ENCODE data around the gene COL1A2. TPM values are rescaled to one million over a fixed set of nuclear protein-coding genes. Genes with fewer than 3 reads are reported as not detected.

Gene COL1A2
- total RNA-seq, 2 experiments from 2014 or later = 0.23 to 0.47 TPM

DNA sequence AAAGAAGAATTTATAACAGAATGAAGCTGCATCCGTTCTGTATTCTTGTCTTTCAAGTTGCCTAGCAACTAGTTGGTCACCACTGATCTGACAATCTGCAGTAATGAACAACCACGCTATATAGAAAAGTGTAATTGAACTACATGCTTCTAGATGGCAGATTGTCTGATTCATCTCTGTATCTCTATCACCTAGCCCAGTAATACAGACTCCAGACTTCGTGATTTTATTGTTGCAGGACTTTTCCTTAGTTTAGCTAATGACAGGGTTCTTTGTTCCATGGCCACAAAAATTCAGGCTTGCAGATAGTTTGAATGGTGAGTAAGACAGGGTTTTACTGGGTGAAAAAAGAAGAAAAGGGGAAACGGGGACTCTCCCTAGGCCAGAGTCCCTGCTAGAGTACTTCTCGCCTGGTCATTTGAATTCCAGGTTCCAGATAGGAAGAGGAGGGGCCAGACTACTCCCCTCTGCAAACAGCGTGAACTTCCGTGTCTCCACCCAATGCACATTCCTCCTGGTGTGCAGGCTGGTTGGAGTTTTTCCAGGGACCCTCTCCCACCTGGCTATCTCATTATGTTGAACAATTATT is 45.9 kb downstream of the COL1A2 start:
- Mint-ChIP-seq H3K9me3 (no peaks in the 10 kb centered on the region), H3K27ac (no peak overlapping the region), H3K4me3 (no peak overlapping the region), H3K36me3 (no peaks in the 10 kb centered on the region), H3K4me1 (peaks cover 2% of the 10 kb centered on the region), H3K27me3 (peaks cover 29% of the 10 kb centered on the region)
- ATAC-seq (ENCODE audit: low read depth) (no peak), DNase-seq (no peak)
- POLR2A ChIA-PET = no interaction called here

DNA sequence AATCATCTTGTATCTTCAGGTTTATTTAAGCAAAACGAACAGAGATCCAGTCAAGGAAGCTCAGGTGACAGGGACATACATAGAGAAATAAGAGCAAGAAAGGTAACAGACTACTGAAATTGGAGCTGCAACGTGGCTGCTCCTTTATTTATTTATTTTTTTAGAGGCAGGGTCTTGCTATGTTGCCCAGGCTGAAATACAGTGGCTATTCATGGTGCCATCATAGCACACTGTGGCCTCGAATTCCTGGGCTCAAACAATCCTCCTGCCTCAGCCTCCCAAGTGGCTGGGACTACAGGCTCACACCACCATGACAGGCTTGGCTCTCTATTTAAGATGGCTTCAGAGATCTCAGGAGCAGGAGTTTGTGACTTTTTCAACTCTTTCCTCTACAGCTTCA is 46.4 kb downstream of the COL1A2 start:
- no peak overlapping the region for H3K27ac Mint-ChIP-seq

DNA sequence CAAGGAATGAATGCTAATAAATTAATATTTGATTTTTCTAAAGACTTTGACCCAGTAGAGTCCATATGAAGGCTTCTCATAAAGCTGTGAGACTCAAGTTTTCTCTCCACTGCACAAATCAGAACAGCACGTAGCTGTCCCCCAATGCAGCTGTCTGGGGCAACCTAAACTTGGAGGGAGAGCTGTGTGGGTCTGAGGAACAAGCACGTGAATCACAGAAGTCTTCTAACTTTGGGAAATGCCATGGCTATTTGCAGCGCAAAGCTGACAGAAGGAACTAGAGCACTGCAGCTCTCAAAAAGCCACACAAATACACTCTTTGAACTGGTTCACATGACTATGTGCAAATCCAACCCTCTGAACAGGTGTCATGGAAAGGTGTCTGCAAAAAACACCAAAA is 47.9 kb downstream of the COL1A2 start:
- no peaks in the 10 kb centered on the region for H3K9me3 Mint-ChIP-seq
- peaks cover 21% of the 10 kb centered on the region for H3K27me3 Mint-ChIP-seq
- no peaks in the 10 kb centered on the region for H3K36me3 Mint-ChIP-seq
- DNase-seq (no peak), ATAC-seq (ENCODE audit: low read depth) (no peak)
- H3K4me3 Mint-ChIP-seq = no peak overlapping the region
- H3K27ac Mint-ChIP-seq = no peak overlapping the region
- no peaks in the 10 kb centered on the region for H3K4me1 Mint-ChIP-seq
- POLR2A ChIA-PET = no interaction called here

More for the DNA sequence above, 46.4 kb downstream of the COL1A2 start:
- Mint-ChIP-seq H3K36me3 (no peaks in the 10 kb centered on the region), H3K4me1 (peaks cover 2% of the 10 kb centered on the region), H3K27me3 (peaks cover 29% of the 10 kb centered on the region), H3K9me3 (no peaks in the 10 kb centered on the region), H3K4me3 (no peak overlapping the region)
- ATAC-seq (ENCODE audit: low read depth) (no peak), DNase-seq (no peak)
- POLR2A ChIA-PET = no interaction called here

DNA sequence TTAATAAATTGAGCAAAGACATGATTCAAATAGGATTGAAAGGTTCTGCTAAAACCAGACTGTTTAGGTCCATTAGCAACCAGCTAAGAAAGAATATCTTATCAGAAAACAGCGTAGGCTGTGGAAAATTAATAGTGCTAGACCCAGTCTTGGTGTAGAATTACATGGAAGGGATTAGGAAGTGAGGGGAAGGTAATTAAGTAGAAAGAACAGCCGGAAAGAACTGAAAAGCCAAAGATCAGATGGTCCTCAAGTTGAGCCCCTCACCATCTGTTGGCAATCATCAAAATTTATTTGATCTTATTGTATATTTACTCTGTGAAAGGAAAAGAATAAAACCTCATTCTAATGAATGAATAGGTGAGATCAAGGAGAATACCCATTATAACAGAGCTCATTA is 50.1 kb downstream of the COL1A2 start:
- H3K36me3 Mint-ChIP-seq = no peaks in the 10 kb centered on the region
- POLR2A ChIA-PET = no interaction called here
- H3K4me3 Mint-ChIP-seq = no peak overlapping the region
- H3K27me3 Mint-ChIP-seq = peaks cover 11% of the 10 kb centered on the region
- H3K9me3 Mint-ChIP-seq = no peaks in the 10 kb centered on the region
- DNase-seq (no peak), ATAC-seq (ENCODE audit: low read depth) (no peak)
- H3K27ac Mint-ChIP-seq = no peak overlapping the region
- no peaks in the 10 kb centered on the region for H3K4me1 Mint-ChIP-seq

DNA sequence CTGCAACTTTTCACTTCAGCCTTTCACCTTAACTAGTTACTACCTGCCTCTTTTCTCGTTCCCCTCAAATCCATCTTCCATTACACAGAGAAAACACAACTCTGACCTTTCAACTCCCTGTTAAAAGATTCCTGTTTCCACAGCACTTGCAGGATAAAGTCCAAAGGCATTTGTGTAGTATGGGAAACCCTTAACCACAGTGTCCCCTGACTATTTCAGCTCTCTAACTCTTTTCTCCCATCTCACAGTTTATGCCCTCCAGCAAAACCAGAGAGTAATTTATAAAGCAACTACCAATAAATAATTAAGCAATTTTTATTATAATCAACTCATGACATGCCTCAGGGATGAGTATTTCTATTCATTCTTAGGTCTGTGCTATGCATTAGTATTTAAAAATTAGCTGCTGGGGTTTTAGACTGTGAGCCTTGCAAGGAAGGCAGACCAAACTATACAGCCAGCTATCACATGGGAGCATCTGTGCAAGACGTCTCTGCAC is 51.0 kb downstream of the COL1A2 start:
- Mint-ChIP-seq H3K27me3 (peaks cover 16% of the 10 kb centered on the region), H3K4me1 (no peaks in the 10 kb centered on the region), H3K9me3 (no peaks in the 10 kb centered on the region), H3K4me3 (no peak overlapping the region), H3K27ac (no peak overlapping the region), H3K36me3 (no peaks in the 10 kb centered on the region)
- POLR2A ChIA-PET = no interaction called here
- ATAC-seq (ENCODE audit: low read depth) (no peak), DNase-seq (no peak)

- no peak for DNase-seq
- POLR2A ChIA-PET = no interaction called here
- no peak overlapping the region for H3K27ac Mint-ChIP-seq
Observed at GRCh38 chr7:94446308-94446707, 51.6 kb downstream of the COL1A2 start.

GRCh38 chr7:94449151-94449725 is 54.5 kb downstream of the COL1A2 start:
- Mint-ChIP-seq H3K4me1 (no peaks in the 10 kb centered on the region), H3K9me3 (no peaks in the 10 kb centered on the region), H3K36me3 (no peaks in the 10 kb centered on the region), H3K27ac (no peak overlapping the region), H3K27me3 (peaks cover 14% of the 10 kb centered on the region), H3K4me3 (no peak overlapping the region)
- ATAC-seq (ENCODE audit: low read depth) = no peak
- POLR2A ChIA-PET = interaction anchor here (0.7 to 1.1 kb wide), 2 partner anchors 1028 to 1546 kb away, joined by 4 to 5 read pairs; no protein-coding TSS in a partner anchor
- no peak for DNase-seq

More at GRCh38 chr7:94446308-94446707, 51.6 kb downstream of the COL1A2 start:
- Mint-ChIP-seq H3K4me3 (no peak overlapping the region), H3K36me3 (no peaks in the 10 kb centered on the region), H3K4me1 (no peaks in the 10 kb centered on the region), H3K9me3 (no peaks in the 10 kb centered on the region), H3K27me3 (peaks cover 17% of the 10 kb centered on the region)
- ATAC-seq (ENCODE audit: low read depth) = no peak

GRCh38 chr7:94450044-94450697 is 55.5 kb downstream of the COL1A2 start:
- no peaks in the 10 kb centered on the region for H3K36me3 Mint-ChIP-seq
- no peak for DNase-seq
- H3K4me1 Mint-ChIP-seq = no peaks in the 10 kb centered on the region
- no peak for ATAC-seq (ENCODE audit: low read depth)
- H3K4me3 Mint-ChIP-seq = no peak overlapping the region
- POLR2A ChIA-PET = no interaction called here
- no peak overlapping the region for H3K27ac Mint-ChIP-seq
- H3K27me3 Mint-ChIP-seq = peaks cover 13% of the 10 kb centered on the region
- H3K9me3 Mint-ChIP-seq = no peaks in the 10 kb centered on the region

- ATAC-seq (ENCODE audit: low read depth) (no peak), DNase-seq (no peak)
- Mint-ChIP-seq H3K4me1 (no peaks in the 10 kb centered on the region), H3K9me3 (no peaks in the 10 kb centered on the region), H3K27me3 (peaks cover 8% of the 10 kb centered on the region), H3K27ac (no peak overlapping the region), H3K36me3 (no peaks in the 10 kb centered on the region), H3K4me3 (no peak overlapping the region)
- POLR2A ChIA-PET = no interaction called here
Observed at GRCh38 chr7:94451187-94451586, 56.5 kb downstream of the COL1A2 start.

DNA sequence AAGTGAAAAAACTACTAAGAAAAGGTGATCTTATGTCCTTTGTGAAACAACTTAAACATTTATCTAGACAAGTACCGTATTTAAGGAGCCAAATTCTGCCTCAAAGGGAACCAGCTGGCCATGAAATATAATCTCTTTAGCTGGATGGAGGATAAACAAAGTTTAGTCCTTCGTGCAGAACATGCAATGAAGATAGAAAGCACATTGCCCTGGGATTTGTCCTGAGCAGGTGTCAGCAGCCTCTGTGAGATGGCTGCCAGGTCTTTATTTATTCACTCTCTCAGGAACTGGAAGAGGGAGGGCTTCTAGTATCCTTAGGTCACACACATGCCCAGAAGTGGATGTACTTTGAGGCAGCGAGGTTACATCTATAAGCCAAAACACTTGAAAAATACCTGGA is 57.5 kb downstream of the COL1A2 start:
- no peaks in the 10 kb centered on the region for H3K36me3 Mint-ChIP-seq
- POLR2A ChIA-PET = no interaction called here
- ATAC-seq (ENCODE audit: low read depth) = no peak

DNA sequence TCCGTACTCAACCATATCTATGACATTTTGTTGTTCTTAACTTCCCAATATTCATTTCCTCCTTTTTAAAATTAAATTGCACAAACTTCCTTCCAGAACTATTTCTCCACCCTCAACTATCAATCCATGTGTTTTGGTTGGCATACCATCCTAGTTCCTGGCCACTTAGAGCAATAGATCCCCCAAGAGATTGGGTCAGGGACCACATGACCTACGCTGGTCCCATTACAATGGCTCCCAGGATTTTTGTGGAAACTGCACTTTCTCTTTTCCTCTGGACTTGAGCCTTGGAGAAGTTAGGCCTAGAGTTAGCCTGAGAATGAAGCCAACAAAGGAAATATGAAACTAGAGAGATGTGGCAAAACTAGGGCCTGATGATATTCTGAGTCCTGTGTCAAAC is 59.2 kb downstream of the COL1A2 start:
- no peaks in the 10 kb centered on the region for H3K9me3 Mint-ChIP-seq
- no peak overlapping the region for H3K4me3 Mint-ChIP-seq
- no peaks in the 10 kb centered on the region for H3K36me3 Mint-ChIP-seq
- ATAC-seq (ENCODE audit: low read depth) = no peak
- H3K27me3 Mint-ChIP-seq = peaks cover 6% of the 10 kb centered on the region
- no peak overlapping the region for H3K27ac Mint-ChIP-seq
- no peak for DNase-seq
- POLR2A ChIA-PET = no interaction called here
- H3K4me1 Mint-ChIP-seq = no peaks in the 10 kb centered on the region

More for the DNA sequence above, 57.5 kb downstream of the COL1A2 start:
- H3K9me3 Mint-ChIP-seq = no peaks in the 10 kb centered on the region
- H3K27me3 Mint-ChIP-seq = peaks cover 8% of the 10 kb centered on the region
- no peak overlapping the region for H3K4me3 Mint-ChIP-seq
- no peaks in the 10 kb centered on the region for H3K4me1 Mint-ChIP-seq
- DNase-seq = no peak
- no peak overlapping the region for H3K27ac Mint-ChIP-seq

DNA sequence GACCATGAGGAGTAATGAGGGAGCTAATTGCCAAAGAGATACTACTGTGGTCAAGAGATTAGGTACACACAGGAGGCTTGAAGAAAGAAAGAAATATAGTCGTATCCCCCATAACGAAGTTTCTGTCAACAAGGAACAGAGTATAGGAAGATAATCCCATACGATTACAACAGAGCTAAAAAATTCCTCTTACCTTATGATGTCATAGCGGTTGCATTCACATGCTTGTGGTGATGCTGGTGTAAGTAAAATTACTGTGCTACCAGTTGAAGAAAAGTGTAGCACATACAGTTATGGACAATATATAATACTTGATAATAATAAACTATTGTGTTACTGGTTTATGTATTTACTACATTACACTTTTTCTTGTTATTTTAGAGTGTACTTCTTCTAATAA is 63.3 kb downstream of the COL1A2 start:
- no peak for ATAC-seq (ENCODE audit: low read depth)
- no peak for DNase-seq
- POLR2A ChIA-PET = no interaction called here
- H3K4me1 Mint-ChIP-seq = no peaks in the 10 kb centered on the region
- no peak overlapping the region for H3K4me3 Mint-ChIP-seq
- H3K27me3 Mint-ChIP-seq = peaks cover 2% of the 10 kb centered on the region
- H3K9me3 Mint-ChIP-seq = no peaks in the 10 kb centered on the region
- H3K27ac Mint-ChIP-seq = no peak overlapping the region
- no peaks in the 10 kb centered on the region for H3K36me3 Mint-ChIP-seq

DNA sequence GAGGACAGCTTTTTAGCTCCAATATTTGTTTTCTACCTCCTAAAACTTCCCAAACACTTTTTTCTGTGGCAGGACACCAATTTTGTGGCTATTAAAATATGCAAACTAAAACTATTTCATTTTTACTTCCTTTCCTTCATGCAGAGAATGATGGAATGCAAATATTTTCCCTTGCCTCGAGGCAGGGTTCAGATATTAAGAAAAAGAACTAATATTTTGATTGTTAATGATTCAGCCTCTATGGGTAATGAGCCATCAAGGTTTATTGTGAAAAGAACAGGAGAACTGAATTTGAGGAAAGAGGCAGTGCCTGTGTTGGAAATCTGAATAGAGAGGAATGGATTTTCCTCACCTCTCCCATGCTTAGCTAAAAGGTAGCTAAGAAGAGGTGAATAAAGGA is 71.8 kb downstream of the COL1A2 start:
- DNase-seq = no peak
- POLR2A ChIA-PET = no interaction called here

GRCh38 chr7:94471604-94472003 is 76.9 kb downstream of the COL1A2 start:
- H3K9me3 Mint-ChIP-seq = peaks cover 3% of the 10 kb centered on the region
- no peak for ATAC-seq (ENCODE audit: low read depth)
- DNase-seq = no peak
- no peaks in the 10 kb centered on the region for H3K4me1 Mint-ChIP-seq
- POLR2A ChIA-PET = no interaction called here
- no peak overlapping the region for H3K4me3 Mint-ChIP-seq
- no peak overlapping the region for H3K27ac Mint-ChIP-seq
- peaks cover 8% of the 10 kb centered on the region for H3K27me3 Mint-ChIP-seq
- no peaks in the 10 kb centered on the region for H3K36me3 Mint-ChIP-seq

More for the DNA sequence above, 71.8 kb downstream of the COL1A2 start:
- ATAC-seq (ENCODE audit: low read depth) = no peak
- peaks cover 3% of the 10 kb centered on the region for H3K27me3 Mint-ChIP-seq
- H3K27ac Mint-ChIP-seq = no peak overlapping the region
- H3K4me1 Mint-ChIP-seq = no peaks in the 10 kb centered on the region
- peaks cover 3% of the 10 kb centered on the region for H3K9me3 Mint-ChIP-seq
- no peaks in the 10 kb centered on the region for H3K36me3 Mint-ChIP-seq
- H3K4me3 Mint-ChIP-seq = no peak overlapping the region

All from activated naive CD8-positive, alpha-beta T cell treated with anti-CD3 and anti-CD28 coated beads, Interleukin-2, amount 10 ng/mL, durations not matched to agents 7 days and 5 days (primary cell).